Heart right ventricle (tissue), 16 donors: ENCODE data around the gene PRIM2. TPM values are rescaled to one million over a fixed set of nuclear protein-coding genes. Genes with fewer than 3 reads are reported as not detected.
"Not testable (repeated sequence)": the region's sequence is repeated elsewhere in the genome, so short reads cannot be mapped to it uniquely, and the experiment has no call there.

Experiments used
- ATAC-seq, 8 donors: fragments of 200-7000 bp; cut with Tn5 transposase; one replicate each; pipeline ENCODE4 v1.9.1; 2020; ENCODE audit warnings: mild to moderate bottlenecking in 8 of 8, moderate library complexity in 8 of 8, moderate number of reproducible peaks in 1 of 8
- DNase-seq, 2 donors: peaks; one replicate each; pipeline ENCODE4 v3.0.0-alpha.2; 2020
- H3K27ac ChIP-seq, 10 donors: fragments of 200-600 bp; sonication (generic) in 2 of 10; one replicate each; pipeline versions ENCODE4 v1.5.0 to v1.8.0; 2020 to 2022; ENCODE audit warnings: mild to moderate bottlenecking in 3 of 10
- H3K27me3 ChIP-seq, 7 donors: fragments of 200-600 bp; one replicate each; pipeline ENCODE4 v1.8.0; 2021 to 2022; ENCODE audit warnings: mild to moderate bottlenecking in 2 of 7
- H3K36me3 ChIP-seq, 9 donors: fragments of 200-600 bp; sonication (generic) in 1 of 9; one replicate each; pipeline versions ENCODE4 v1.5.0 to v1.8.0; 2020 to 2022; ENCODE audit warnings: mild to moderate bottlenecking in 2 of 9
- H3K4me1 ChIP-seq, 9 donors: fragments of 200-600 bp; sonication (generic) in 1 of 9; one replicate each; pipeline versions ENCODE4 v1.5.0 to v1.8.0; 2020 to 2022; ENCODE audit warnings: mild to moderate bottlenecking in 4 of 9
- H3K4me3 ChIP-seq, 10 donors: fragments of 200-600 bp; sonication (generic) in 2 of 10; one replicate each; pipeline versions ENCODE4 v1.5.0 to v1.8.0; 2020 to 2022; ENCODE audit warnings: mild to moderate bottlenecking in 7 of 10, moderate library complexity in 2 of 10
- H3K9me3 ChIP-seq, 11 donors: fragments of 200-600 bp in 10 of 11; sonication (generic) in 2 of 11; one replicate each; pipeline versions ENCODE4 v1.5.0 to v1.8.0; 2013 to 2022; ENCODE audit warnings: mild to moderate bottlenecking in 2 of 11, control low read depth in 1 of 11, moderate library complexity in 1 of 11
- WGBS, 2 donors: extraction: QIAGEN DNeasy Blood & Tissue Kit; methylation state at CpG; one replicate each; pipeline ENCODE4 v1.1.7; 2013; ENCODE audit warnings: inconsistent platforms in 1 of 2; 5-methylcytosine and 5-hydroxymethylcytosine counted together
- intact Hi-C, 10 donors: fragments of 100-400 bp; cut with DNase I; formaldehyde crosslinking; loops; one replicate each; pipeline versions ENCODE4 v1.11.1 to v1.14.2; 2022
- polyA plus RNA-seq, 2 donors: library from polyadenylated mRNA; stranded (reverse); fragments of 200-250 nt; gene quantifications; one replicate each; pipeline ENCODE4 v1.2.3, GENCODE V29; 2013
- total RNA-seq, 10 donors: library from RNA; stranded (reverse); fragmentation: NEBNext Ultra II Directional in 3 of 10; extraction: Animal tissue kit (Norgen Biotek cat#: 25700) in 3 of 10; gene quantifications; one replicate each; pipeline versions ENCODE4 v1.2.1 to v1.2.4, GENCODE V29; 2021 to 2023
- TF ChIP-seq, protein P1 (sequence below), 9 donors: fragments of 200-600 bp; sonication (generic) in 2 of 9; IDR thresholded peaks; one replicate each; pipeline versions ENCODE4 v1.5.0 to v1.8.0; 2021 to 2022; ENCODE audit warnings: antibody characterized with exemption in 9 of 9, mild to moderate bottlenecking in 5 of 9, moderate library complexity in 1 of 9
- donor health status: Arrhythmogenic right ventricular cardiomyopathy.
- donor health status: ischemic (EF 13 %, LVEDD 7.1; RV severe dilation, severe dysfunction).
- donor health status: healthy with polysubstance abuse.
- donor health status: DM: no; HTN: yes; CAD: no.
- donor health status: DM: no; HTN: no; CAD: no.
- donor health status: ischemic (EF 25% LVEDD 6.9; RV normal size, moderate dysfunction).
- donor health status: ischemic (EF 25% LVEDD 5.7; RV mildly dilated, moderate dysfunction).
- donor health status: healthy.
- donor health status: DM: yes; HTN: yes; CAD: no.
- donor health status: Ischemic cardiomyopathy.
- donor health status: ischemic (EF 35%, LVEDD 5.7; RV mildly dilated, moderate dysfunction).
- donor health status: nonischemic (EF 11% LVEDD 7.7; RV severe dilation, severe dysfunction).
- donor health status: DM: yes; HTN: yes; CAD: no.
- donor health status: PGD.
- donor health status: ischemic (EF 29% LVEDD 5.4; RV normal size, mild dysfunction).
- donor health status: nonischemic (EF 23%, LVEDD 6.1; RV moderate dilation, normal function).

The PRIM2 gene
- total and polyA plus RNA-seq, 12 donors, result 2.5 to 5.5 (median 3.8) TPM

- DNase-seq (no peak), ATAC-seq (no peak)
- no peaks in the 10 kb centered on the region for H3K27me3 ChIP-seq
- H3K4me3 ChIP-seq, result no peak overlapping the region
- 70 to 79% methylated on average over 2 of the region's 2 CpGs for WGBS, 2 donors
- intact Hi-C loops, result no loop called here
- TF ChIP-seq, protein P1, sequence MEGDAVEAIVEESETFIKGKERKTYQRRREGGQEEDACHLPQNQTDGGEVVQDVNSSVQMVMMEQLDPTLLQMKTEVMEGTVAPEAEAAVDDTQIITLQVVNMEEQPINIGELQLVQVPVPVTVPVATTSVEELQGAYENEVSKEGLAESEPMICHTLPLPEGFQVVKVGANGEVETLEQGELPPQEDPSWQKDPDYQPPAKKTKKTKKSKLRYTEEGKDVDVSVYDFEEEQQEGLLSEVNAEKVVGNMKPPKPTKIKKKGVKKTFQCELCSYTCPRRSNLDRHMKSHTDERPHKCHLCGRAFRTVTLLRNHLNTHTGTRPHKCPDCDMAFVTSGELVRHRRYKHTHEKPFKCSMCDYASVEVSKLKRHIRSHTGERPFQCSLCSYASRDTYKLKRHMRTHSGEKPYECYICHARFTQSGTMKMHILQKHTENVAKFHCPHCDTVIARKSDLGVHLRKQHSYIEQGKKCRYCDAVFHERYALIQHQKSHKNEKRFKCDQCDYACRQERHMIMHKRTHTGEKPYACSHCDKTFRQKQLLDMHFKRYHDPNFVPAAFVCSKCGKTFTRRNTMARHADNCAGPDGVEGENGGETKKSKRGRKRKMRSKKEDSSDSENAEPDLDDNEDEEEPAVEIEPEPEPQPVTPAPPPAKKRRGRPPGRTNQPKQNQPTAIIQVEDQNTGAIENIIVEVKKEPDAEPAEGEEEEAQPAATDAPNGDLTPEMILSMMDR (IDR thresholded peaks at IDR 0.05), result no peak
- H3K27ac ChIP-seq, result no peak overlapping the region
- no peaks in the 10 kb centered on the region for H3K36me3 ChIP-seq
- H3K9me3 ChIP-seq, result no peaks in the 10 kb centered on the region
- no peaks in the 10 kb centered on the region for H3K4me1 ChIP-seq
These were observed 33.4 kb upstream of the PRIM2 start for GRCh38 chr6:57283911-57284455.

DNA sequence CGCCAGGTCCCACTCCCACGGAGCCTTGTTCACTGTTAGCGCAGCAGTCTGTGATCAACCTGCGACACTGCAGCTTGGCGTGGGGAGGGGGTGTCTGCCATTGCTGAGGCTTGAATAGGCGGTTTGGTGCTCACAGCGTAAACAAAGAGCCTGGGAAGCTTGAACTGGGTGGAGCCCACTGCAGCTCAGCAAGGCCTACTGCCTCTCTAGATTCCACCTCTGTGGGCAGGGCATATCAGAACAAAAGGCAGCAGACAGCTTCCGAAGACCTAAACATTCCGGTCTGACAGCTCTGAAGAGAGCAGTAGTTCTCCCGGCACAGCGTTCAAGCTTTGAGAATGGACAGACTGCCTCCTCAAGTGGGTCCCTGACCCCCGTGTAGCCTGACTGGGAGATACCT, 29.3 kb upstream of the PRIM2 start:
- intact Hi-C loops, DNase-seq, H3K27ac ChIP-seq, H3K4me1 ChIP-seq, ATAC-seq, H3K36me3 ChIP-seq, H3K4me3 ChIP-seq, H3K9me3 ChIP-seq, H3K27me3 ChIP-seq: not testable (repeated sequence)
- WGBS, 2 donors, result 56 to 72% methylated on average over 12 of the region's 12 CpGs

- ATAC-seq, H3K4me1 ChIP-seq, H3K4me3 ChIP-seq, H3K9me3 ChIP-seq, DNase-seq, H3K27ac ChIP-seq, H3K27me3 ChIP-seq, intact Hi-C loops, H3K36me3 ChIP-seq: not testable (repeated sequence)
- 73 to 85% methylated on average over 1 of the region's 1 CpG for WGBS, 2 donors
These were observed 24.0 kb upstream of the PRIM2 start for GRCh38 chr6:57293472-57293871.

DNA sequence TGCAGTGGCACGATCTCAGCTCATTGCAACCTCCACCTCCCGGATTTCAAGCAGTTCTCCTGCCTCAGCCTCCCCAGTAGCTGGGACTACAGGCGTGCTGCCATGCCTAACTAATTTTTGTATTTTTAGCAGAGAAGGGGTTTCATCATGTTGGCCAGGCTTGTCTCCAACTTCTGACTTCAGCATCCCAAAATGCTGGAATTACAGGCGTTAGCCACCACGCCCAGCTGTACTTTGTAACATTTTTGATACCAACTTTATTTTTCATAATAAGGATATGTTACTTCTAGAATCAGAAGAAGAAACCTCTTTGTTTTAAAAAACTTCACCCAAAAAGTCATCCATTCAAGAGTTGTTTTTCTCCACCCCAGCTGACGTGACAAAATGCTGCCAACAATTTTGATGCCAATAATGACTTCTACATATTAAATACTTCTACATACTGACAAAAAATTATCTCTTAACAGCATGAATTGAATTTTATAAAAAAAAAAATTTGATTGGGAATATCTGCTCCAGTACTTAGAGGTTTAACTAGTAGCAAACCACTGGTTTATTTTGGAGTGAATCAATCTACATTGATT, 22.5 kb upstream of the PRIM2 start:
- ATAC-seq, result peak in 4 of 8 donors; percentile 34 to 67 (median 50)
- WGBS, 2 donors, result 52 to 58% methylated on average over 6 of the region's 6 CpGs
- no peaks in the 10 kb centered on the region for H3K27me3 ChIP-seq
- H3K36me3 ChIP-seq, result no peaks in the 10 kb centered on the region
- H3K4me3 ChIP-seq, result no peak overlapping the region
- TF ChIP-seq, protein P1 (IDR thresholded peaks at IDR 0.05), result no peak
- H3K4me1 ChIP-seq, result peaks cover 0 to 10% (median 0%) of the 10 kb centered on the region in 9 donors
- intact Hi-C loops, result no loop called here
- H3K27ac ChIP-seq, result peak overlapping the region in 3 of 10 donors; percentile 6 to 34 (median 31)
- DNase-seq, result no peak
- H3K9me3 ChIP-seq, result peaks cover 0 to 5% (median 0%) of the 10 kb centered on the region in 11 donors

DNA sequence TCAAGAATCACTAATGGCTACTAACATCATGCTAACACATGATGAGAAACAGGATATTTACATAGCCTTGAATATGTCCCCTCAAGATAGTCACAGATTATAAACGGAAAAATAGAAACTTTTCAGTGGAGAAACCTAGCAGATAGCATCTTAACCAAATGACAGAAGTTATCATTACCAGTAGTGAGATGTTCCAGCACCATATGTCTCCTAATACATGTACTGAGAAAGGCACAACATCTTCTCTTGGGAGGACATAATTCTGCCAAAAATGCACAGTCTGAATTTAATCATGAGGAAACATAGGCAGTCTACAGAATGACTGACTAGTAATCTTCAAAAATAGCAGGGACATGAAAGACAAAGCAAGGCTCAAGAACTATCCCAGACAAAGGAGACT, 19.9 kb upstream of the PRIM2 start:
- ATAC-seq (no peak), DNase-seq (no peak)
- 46 to 51% methylated on average over 1 of the region's 1 CpG for WGBS, 2 donors
- Histone ChIP-seq H3K4me3 (no peak overlapping the region), H3K9me3 (peaks cover 0 to 5% (median 0%) of the 10 kb centered on the region in 11 donors), H3K4me1 (peaks cover 0 to 12% (median 0%) of the 10 kb centered on the region in 9 donors), H3K27me3 (no peaks in the 10 kb centered on the region), H3K36me3 (no peaks in the 10 kb centered on the region), H3K27ac (no peak overlapping the region)
- TF ChIP-seq, protein P1 (IDR thresholded peaks at IDR 0.05), result no peak
- intact Hi-C loops, result no loop called here
